Measurements from ENCODE around the gene OR1L8. TPM values are rescaled to one million over a fixed set of nuclear protein-coding genes. Genes with fewer than 3 reads are reported as not detected.

OR1L8 gene
- total RNA-seq, 4 donors from 2014 or later = 0.49 to 0.66 TPM; not detected in 2

GRCh38 chr9:122546196-122546595 lies 37.0 kb downstream of the OR1L8 start:
- no peak for TF ChIP-seq CTCF (IDR thresholded peaks at IDR 0.05; ENCODE audit: low read depth)

- no peak for TF ChIP-seq CTCF (IDR thresholded peaks at IDR 0.05; ENCODE audit: low read depth)
Measured at GRCh38 chr9:122538757-122539156, 44.4 kb downstream of the OR1L8 start.

GRCh38 chr9:122536134-122536533 lies 47.0 kb downstream of the OR1L8 start:
- no peak for TF ChIP-seq CTCF (IDR thresholded peaks at IDR 0.05; ENCODE audit: low read depth)

DNA sequence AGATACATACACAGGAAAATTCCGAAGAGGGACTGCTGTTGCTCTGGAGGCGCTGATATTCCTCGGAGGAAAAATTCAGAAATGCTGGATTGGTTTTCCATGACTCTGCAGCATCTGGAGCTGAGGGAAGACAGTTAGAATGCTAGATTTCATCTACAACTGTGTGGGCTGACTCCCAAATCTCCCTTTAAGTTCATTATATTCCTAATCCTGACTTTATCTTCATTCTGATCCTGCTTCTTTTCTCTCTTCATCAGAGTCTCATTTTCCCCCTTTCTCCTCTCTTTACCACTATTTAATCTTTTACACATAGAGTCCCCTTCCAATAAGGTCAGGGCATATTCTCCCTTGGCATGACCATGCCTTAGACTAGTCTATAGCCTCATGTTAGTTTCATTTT lies 56.0 kb downstream of the OR1L8 start, which contains the start of gene OR1N1:
Gene OR1N1 (minus strand): TSS at position 101 of the 400 bp plus-strand sequence. CDS start 0 bp downstream, at position 101.
- TF ChIP-seq CTCF (IDR thresholded peaks at IDR 0.05; ENCODE audit: low read depth) = no peak

GRCh38 chr9:122526602-122527001 lies 56.6 kb downstream of the OR1L8 start:
- TF ChIP-seq CTCF (IDR thresholded peaks at IDR 0.05; ENCODE audit: low read depth) = no peak

DNA sequence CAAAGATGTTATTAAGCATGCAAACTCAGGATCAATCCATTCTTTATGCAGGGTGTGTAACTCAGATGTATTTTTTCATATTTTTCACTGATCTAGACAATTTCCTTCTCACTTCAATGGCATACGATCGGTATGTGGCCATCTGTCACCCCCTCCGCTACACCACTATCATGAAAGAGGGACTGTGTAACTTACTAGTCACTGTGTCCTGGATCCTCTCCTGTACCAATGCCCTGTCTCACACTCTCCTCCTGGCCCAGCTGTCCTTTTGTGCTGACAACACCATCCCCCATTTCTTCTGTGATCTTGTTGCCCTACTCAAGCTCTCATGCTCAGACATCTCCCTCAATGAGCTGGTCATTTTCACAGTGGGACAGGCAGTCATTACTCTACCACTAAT lies 63.8 kb downstream of the OR1L8 start:
- no peak for TF ChIP-seq CTCF (IDR thresholded peaks at IDR 0.05; ENCODE audit: low read depth)

DNA sequence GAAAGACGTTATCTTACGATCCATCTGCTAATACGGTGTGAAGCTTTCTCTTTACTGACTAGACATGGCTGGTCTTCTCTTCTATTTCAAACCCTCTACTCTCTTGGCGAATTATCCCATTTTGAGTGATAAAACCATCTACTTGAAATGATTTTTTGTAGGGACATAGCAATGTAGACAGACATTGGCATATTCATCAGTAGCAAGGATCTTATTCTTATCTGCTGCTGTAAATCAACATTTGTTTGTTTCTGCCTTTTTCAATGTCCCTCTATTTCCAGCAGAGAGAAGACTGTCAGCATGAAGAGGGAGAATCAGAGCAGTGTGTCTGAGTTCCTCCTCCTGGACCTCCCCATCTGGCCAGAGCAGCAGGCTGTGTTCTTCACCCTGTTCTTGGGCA lies 64.3 kb downstream of the OR1L8 start, which contains the start of gene OR1J4:
Gene OR1J4 (plus strand): TSS at position 301 of the 400 bp plus-strand sequence. CDS start 0 bp downstream, at position 301.
- TF ChIP-seq CTCF (IDR thresholded peaks at IDR 0.05; ENCODE audit: low read depth) = no peak

Data from subcutaneous adipose tissue (tissue), 4 donors.